HL-60 (cell line): Measurements from ENCODE around the gene CBFA2T2.
"Not testable (repeated sequence)": the region's sequence is repeated elsewhere in the genome, so short reads cannot be mapped to it uniquely, and the experiment has no call there.

ENCODE experiments used
- DNase-seq, 2 experiments: peaks; one replicate each; pipeline ENCODE4 v3.0.0-alpha.2; 2010 to 2020; ENCODE audit warnings: low read depth in 1 of 2, low spot score in 1 of 2
- H3K27ac ChIP-seq: fragments of 250-450 bp; sonication (Bioruptor Pico); replicated peaks from 2 replicates; pipeline ENCODE4 v1.5.1; 2020; ENCODE audit warnings: mild to moderate bottlenecking, moderate library complexity
- H3K27me3 ChIP-seq: fragments of 250-450 bp; sonication (Bioruptor Pico); 2 replicates; pipeline ENCODE4 v1.5.1; 2021; ENCODE audit warnings: mild to moderate bottlenecking, moderate library complexity; ENCODE audit not compliant: insufficient read depth, poor library complexity, severe bottlenecking
- H3K4me3 ChIP-seq: replicated peaks from 2 replicates; pipeline ENCODE4 v1.5.1; 2011; ENCODE audit warnings: mild to moderate bottlenecking, control low read depth, low read length; ENCODE audit not compliant: insufficient read depth
- CTCF ChIP-seq: IDR thresholded peaks from one replicate; pipeline ENCODE4 v1.5.1; 2011; ENCODE audit warnings: low read length, control low read depth, inconsistent platforms; ENCODE audit not compliant: insufficient read depth
- GABPA ChIP-seq: IDR thresholded peaks from 2 replicates; pipeline ENCODE4 v1.6.1; 2012; ENCODE audit warnings: low read depth
- POLR2AphosphoS5 ChIP-seq: IDR thresholded peaks from 2 replicates; pipeline ENCODE4 v1.6.1; 2012; ENCODE audit warnings: low read depth
- SPI1 ChIP-seq: IDR thresholded peaks from 2 replicates; pipeline ENCODE4 v1.6.1; 2012; ENCODE audit warnings: low read depth, mild to moderate bottlenecking, borderline replicate concordance
- TF ChIP-seq, protein P1 (sequence below): IDR thresholded peaks from 2 replicates; pipeline ENCODE4 v1.6.1; 2012; ENCODE audit warnings: low read depth; ENCODE audit not compliant: insufficient replicate concordance

The CBFA2T2 gene

GRCh38 chr20:33694639-33695012 lies 204.7 kb downstream of the CBFA2T2 start:
- TF ChIP-seq SPI1: no peak
- TF ChIP-seq, protein P1, sequence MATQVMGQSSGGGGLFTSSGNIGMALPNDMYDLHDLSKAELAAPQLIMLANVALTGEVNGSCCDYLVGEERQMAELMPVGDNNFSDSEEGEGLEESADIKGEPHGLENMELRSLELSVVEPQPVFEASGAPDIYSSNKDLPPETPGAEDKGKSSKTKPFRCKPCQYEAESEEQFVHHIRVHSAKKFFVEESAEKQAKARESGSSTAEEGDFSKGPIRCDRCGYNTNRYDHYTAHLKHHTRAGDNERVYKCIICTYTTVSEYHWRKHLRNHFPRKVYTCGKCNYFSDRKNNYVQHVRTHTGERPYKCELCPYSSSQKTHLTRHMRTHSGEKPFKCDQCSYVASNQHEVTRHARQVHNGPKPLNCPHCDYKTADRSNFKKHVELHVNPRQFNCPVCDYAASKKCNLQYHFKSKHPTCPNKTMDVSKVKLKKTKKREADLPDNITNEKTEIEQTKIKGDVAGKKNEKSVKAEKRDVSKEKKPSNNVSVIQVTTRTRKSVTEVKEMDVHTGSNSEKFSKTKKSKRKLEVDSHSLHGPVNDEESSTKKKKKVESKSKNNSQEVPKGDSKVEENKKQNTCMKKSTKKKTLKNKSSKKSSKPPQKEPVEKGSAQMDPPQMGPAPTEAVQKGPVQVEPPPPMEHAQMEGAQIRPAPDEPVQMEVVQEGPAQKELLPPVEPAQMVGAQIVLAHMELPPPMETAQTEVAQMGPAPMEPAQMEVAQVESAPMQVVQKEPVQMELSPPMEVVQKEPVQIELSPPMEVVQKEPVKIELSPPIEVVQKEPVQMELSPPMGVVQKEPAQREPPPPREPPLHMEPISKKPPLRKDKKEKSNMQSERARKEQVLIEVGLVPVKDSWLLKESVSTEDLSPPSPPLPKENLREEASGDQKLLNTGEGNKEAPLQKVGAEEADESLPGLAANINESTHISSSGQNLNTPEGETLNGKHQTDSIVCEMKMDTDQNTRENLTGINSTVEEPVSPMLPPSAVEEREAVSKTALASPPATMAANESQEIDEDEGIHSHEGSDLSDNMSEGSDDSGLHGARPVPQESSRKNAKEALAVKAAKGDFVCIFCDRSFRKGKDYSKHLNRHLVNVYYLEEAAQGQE: no peak
- no peak for TF ChIP-seq CTCF
- TF ChIP-seq GABPA: no peak
- TF ChIP-seq POLR2AphosphoS5: no peak
- H3K4me3 ChIP-seq: no peak overlapping the region
- DNase-seq: no peak
- no peak overlapping the region for H3K27ac ChIP-seq
- no peaks in the 10 kb centered on the region for H3K27me3 ChIP-seq

GRCh38 chr20:33696448-33696847 lies 206.6 kb downstream of the CBFA2T2 start:
- no peak overlapping the region for H3K27ac ChIP-seq
- DNase-seq: no peak
- TF ChIP-seq GABPA: no peak
- no peak overlapping the region for H3K4me3 ChIP-seq
- no peaks in the 10 kb centered on the region for H3K27me3 ChIP-seq

DNA sequence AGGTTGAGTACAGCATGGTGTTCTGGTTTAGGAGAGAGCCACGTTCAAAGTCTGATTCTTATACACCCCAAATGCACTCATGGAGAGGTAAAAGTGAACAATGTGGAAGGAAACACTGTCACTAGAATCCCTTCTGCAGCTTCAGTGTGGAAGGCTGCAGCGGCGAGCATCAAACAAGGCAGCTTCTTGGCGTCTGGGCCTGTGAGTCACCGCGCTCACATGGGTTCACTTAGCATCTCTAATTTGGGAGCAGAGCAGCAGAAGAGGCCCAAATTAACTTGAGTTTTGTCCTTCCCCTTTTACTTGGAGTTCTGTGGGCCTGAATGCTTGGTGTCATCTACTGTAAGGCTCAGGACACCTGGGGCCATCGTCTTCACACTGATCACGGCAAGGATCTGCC lies 207.2 kb downstream of the CBFA2T2 start:
- Histone ChIP-seq H3K4me3 (no peak overlapping the region), H3K27me3 (no peaks in the 10 kb centered on the region), H3K27ac (no peak overlapping the region)
- DNase-seq: no peak
- TF ChIP-seq POLR2AphosphoS5: no peak
- no peak for TF ChIP-seq CTCF
- TF ChIP-seq, protein P1: no peak
- no peak for TF ChIP-seq SPI1

DNA sequence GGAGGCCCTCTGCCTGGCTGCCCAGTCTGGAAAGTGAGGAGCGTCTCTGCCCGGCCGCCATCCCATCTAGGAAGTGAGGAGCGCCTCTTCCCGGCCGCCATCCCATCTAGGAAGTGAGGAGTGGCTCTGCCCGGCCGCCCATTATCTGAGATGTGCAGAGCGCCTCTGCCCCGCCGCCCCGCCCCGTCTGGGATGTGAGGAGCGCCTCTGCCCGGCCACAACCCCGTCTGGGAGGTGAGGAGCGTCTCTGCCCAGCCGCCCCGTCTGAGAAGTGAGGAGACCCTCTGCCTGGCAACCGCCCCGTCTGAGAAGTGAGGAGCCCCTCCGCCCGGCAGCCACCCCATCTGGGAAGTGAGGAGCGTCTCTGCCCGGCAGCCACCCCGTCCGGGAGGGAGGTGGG lies 209.1 kb downstream of the CBFA2T2 start:
- H3K27ac ChIP-seq, H3K4me3 ChIP-seq, DNase-seq, H3K27me3 ChIP-seq: not testable (repeated sequence)
